ENCODE data around the gene SNTB2.

- TF ChIP-seq POLR2AphosphoS5 (IDR thresholded peaks at IDR 0.05; ENCODE audit: low read depth, low read length) (no peak), RFX5 (IDR thresholded peaks at IDR 0.05; ENCODE audit: low read length) (no peak)
Measured at GRCh38 chr16:69266334-69267063, 79.5 kb downstream of the SNTB2 start.

Data from SK-N-SH (cell line).